A549 (cell line): Measurements from ENCODE around the gene ARHGAP44. TPM values are rescaled to one million over a fixed set of nuclear protein-coding genes. Genes with fewer than 3 reads are reported as not detected.

ENCODE experiments used
- ATAC-seq, 2 experiments: fragments of 200-7000 bp in 1 of 2; fragments of >200 bp in 1 of 2; cut with Nextera tagmentation in 1 of 2; cut with Tn5 transposase in 1 of 2; 3 replicates each; pipeline versions ENCODE4 v1.8.0 to v1.9.1; 2018 to 2020; ENCODE audit warnings: mild to moderate bottlenecking in 1 of 2, moderate library complexity in 1 of 2
- CTCF ChIA-PET: fragments of 300-600 bp; sonication (Branson Sonifier 250); formaldehyde crosslinking; extraction: SDS; loops from one replicate; lab custom pipeline; 2021; ENCODE audit warnings: antibody characterized with exemption, inconsistent platforms; lab: Yijun Ruan, JAX
- POLR2A ChIA-PET: fragments of 350-600 bp; formaldehyde crosslinking; extraction: SDS; loops from one replicate; lab custom pipeline; 2021; ENCODE audit warnings: antibody characterized with exemption, inconsistent platforms; lab: Yijun Ruan, JAX
- DNase-seq, 2 experiments: peaks; one replicate each; pipeline versions ENCODE4 v3.0.0 to v3.0.0-alpha.2; 2011 to 2016; ENCODE audit warnings: low read depth in 1 of 2, low spot score in 1 of 2
- FAIRE-seq: peaks from 2 replicates; lab custom pipeline; 2011; peaks lifted over from hg19 to GRCh38; lab: Jason Lieb, UNC
- H3K27ac ChIP-seq, 2 experiments: fragments of >200 bp; sonication (Bioruptor Twin); formaldehyde crosslinking; 3 replicates each; pipeline ENCODE4 v1.5.1; 2016 to 2017
- H3K4me1 ChIP-seq: fragments of >200 bp; sonication (Bioruptor Twin); formaldehyde crosslinking; 3 replicates; pipeline ENCODE4 v1.6.1; 2016
- H3K4me2 ChIP-seq: fragments of >200 bp; sonication (Bioruptor Twin); formaldehyde crosslinking; 3 replicates; pipeline ENCODE4 v1.6.1; 2016
- H3K4me3 ChIP-seq: fragments of >200 bp; sonication (Bioruptor Twin); formaldehyde crosslinking; 3 replicates; pipeline ENCODE4 v1.5.1; 2016
- H3K9me3 ChIP-seq: fragments of >200 bp; sonication (Bioruptor Twin); formaldehyde crosslinking; 3 replicates; pipeline ENCODE4 v1.6.1; 2016
- ATOH8 ChIP-seq: fragments of 250-450 bp; sonication (Bioruptor Pico); IDR thresholded peaks from 2 replicates; pipeline ENCODE4 v1.5.0; 2020; ENCODE audit warnings: low read depth, mild to moderate bottlenecking, moderate library complexity
- CHD2 ChIP-seq: fragments of 150-350 bp; IDR thresholded peaks from 2 replicates; pipeline ENCODE4 v1.6.1; 2014; ENCODE audit warnings: low read length; ENCODE audit not compliant: partially characterized antibody
- CHD4 ChIP-seq: fragments of 200-600 bp; sonication (generic); IDR thresholded peaks from 2 replicates; pipeline ENCODE4 v1.6.1; 2016; ENCODE audit warnings: antibody characterized with exemption, mild to moderate bottlenecking, borderline replicate concordance
- ESRRA ChIP-seq: fragments of 150-350 bp; IDR thresholded peaks from 2 replicates; pipeline ENCODE4 v1.6.1; 2014; ENCODE audit warnings: mild to moderate bottlenecking, low read length, borderline replicate concordance
- GATA3 ChIP-seq: IDR thresholded peaks from 2 replicates; pipeline ENCODE4 v1.6.1; 2012; ENCODE audit warnings: borderline replicate concordance
- HEYL ChIP-seq: fragments of 250-450 bp; sonication (Bioruptor Pico); IDR thresholded peaks from 2 replicates; pipeline ENCODE4 v1.8.0; 2021; ENCODE audit warnings: mild to moderate bottlenecking, moderate library complexity
- KDM1A ChIP-seq: fragments of 200-600 bp; sonication (generic); IDR thresholded peaks from 2 replicates; pipeline ENCODE4 v1.6.1; 2016; ENCODE audit warnings: low read depth, mild to moderate bottlenecking
- MAFK ChIP-seq: fragments of 450-650 bp; IDR thresholded peaks from 2 replicates; pipeline ENCODE4 v1.6.1; 2014; ENCODE audit not compliant: partially characterized antibody
- MAX ChIP-seq: IDR thresholded peaks from 2 replicates; pipeline ENCODE4 v1.6.1; 2012
- MYC ChIP-seq: IDR thresholded peaks from 2 replicates; pipeline ENCODE4 v1.6.1; 2012; ENCODE audit warnings: mild to moderate bottlenecking, inconsistent platforms, low read length, improper control_type of control experiment, borderline replicate concordance
- NR3C1 ChIP-seq: fragments of >200 bp; sonication (Bioruptor Twin); formaldehyde crosslinking; IDR thresholded peaks from 3 replicates; pipeline ENCODE4 v1.6.1; 2017
- PBX3 ChIP-seq: IDR thresholded peaks from 2 replicates; pipeline ENCODE4 v1.6.1; 2012
- POLR2AphosphoS2 ChIP-seq: conservative IDR thresholded peaks from 2 replicates; pipeline ENCODE4 v1.6.1; 2012; ENCODE audit warnings: low read length, improper control_type of control experiment, inconsistent platforms
- RAD21 ChIP-seq, 2 experiments: fragments of >200 bp in 1 of 2; sonication (Bioruptor Twin) in 1 of 2; formaldehyde crosslinking in 1 of 2; IDR thresholded peaks in 1 of 2; conservative IDR thresholded peaks in 1 of 2; 2 replicates in 1 of 2; 3 replicates in 1 of 2; pipeline ENCODE4 v1.6.1; 2012 to 2018; ENCODE audit warnings: inconsistent platforms in 1 of 2
- REST ChIP-seq: fragments of 200-600 bp; sonication (generic); IDR thresholded peaks from 2 replicates; pipeline ENCODE4 v1.6.1; 2016; ENCODE audit warnings: antibody characterized with exemption, mild to moderate bottlenecking, moderate library complexity
- SMC3 ChIP-seq: fragments of >200 bp; sonication (Bioruptor Twin); formaldehyde crosslinking; IDR thresholded peaks from 3 replicates; pipeline ENCODE4 v1.6.1; 2018; ENCODE audit warnings: inconsistent platforms
- SREBF2 ChIP-seq: fragments of 450-650 bp; IDR thresholded peaks from 2 replicates; pipeline ENCODE4 v1.6.1; 2014; ENCODE audit warnings: mild to moderate bottlenecking, moderate library complexity
- TFCP2L1 ChIP-seq: fragments of 250-450 bp; sonication (Bioruptor Pico); IDR thresholded peaks from 2 replicates; pipeline ENCODE4 v1.5.0; 2021; ENCODE audit warnings: mild to moderate bottlenecking
- ZNF302 ChIP-seq: fragments of 250-450 bp; sonication (Bioruptor Pico); IDR thresholded peaks from 2 replicates; pipeline ENCODE4 v1.9.0; 2021; ENCODE audit warnings: inconsistent platforms, mild to moderate bottlenecking, moderate library complexity
- WGBS: methylation state at CpG from one replicate; pipeline ENCODE4 v1.1.6; 2017; ENCODE audit errors: missing lambda C conversion rate; 5-methylcytosine and 5-hydroxymethylcytosine counted together
- polyA plus RNA-seq, 4 experiments: library from polyadenylated mRNA; depleted of rRNA in 3 of 4; stranded (reverse); fragments of >200 nt; fragmentation: RNase III in 1 of 4; extraction: RNeasy Plus Mini Kit Qiagen cat#74134 plus additional on column Dnase treatment in 1 of 4; gene quantifications; 2 replicates in 3 of 4; 3 replicates in 1 of 4; pipeline ENCODE4 v1.2.3, GENCODE V29; 2011 to 2017
- TF ChIP-seq, protein P1 (sequence below): fragments of 250-450 bp; sonication (Bioruptor Pico); IDR thresholded peaks from 2 replicates; pipeline ENCODE4 v1.5.0; 2021; ENCODE audit warnings: mild to moderate bottlenecking, moderate library complexity, borderline replicate concordance
- TF ChIP-seq, protein P2 (sequence below): fragments of 150-350 bp; IDR thresholded peaks from 2 replicates; pipeline ENCODE4 v1.6.1; 2014; ENCODE audit warnings: low read depth, mild to moderate bottlenecking, low read length
- TF ChIP-seq, protein P3 (sequence below): IDR thresholded peaks from 2 replicates; pipeline ENCODE4 v1.6.1; 2012; ENCODE audit warnings: low read depth, borderline replicate concordance
- TF ChIP-seq, protein P4 (sequence below): fragments of >200 bp; sonication (Bioruptor Twin); formaldehyde crosslinking; IDR thresholded peaks from 3 replicates; pipeline ENCODE4 v1.6.1; 2016

The ARHGAP44 gene
- polyA plus RNA-seq, 2 of the 4 experiments (the other 2 are of a cell fraction): 4.1 to 4.2 TPM

DNA sequence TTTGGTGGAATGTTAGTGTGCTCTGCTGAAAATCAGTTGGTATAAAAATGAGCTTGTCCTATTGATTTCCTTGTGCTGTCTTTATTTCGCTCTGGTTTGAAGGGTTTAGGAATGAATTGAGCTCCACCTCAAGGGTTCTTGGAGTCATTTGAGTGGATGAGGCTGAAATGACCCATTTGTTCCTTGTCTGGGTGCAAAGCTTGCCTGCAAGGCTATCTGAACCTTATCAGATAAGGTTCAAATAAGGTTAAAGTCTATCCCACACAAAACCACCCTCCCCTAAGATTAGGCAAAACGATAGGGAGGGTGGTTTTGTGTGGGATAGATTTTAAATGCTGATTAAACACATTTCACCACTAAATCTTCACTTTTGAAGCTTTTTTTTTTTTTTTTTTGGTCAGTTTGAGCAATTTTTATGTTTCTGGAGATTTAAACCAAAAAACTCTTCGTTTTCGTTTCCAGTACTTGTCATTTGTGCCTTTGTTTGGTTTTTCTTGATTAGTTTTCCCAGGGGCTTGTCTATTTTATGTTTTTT is 62.7 kb downstream of the ARHGAP44 start:
- no peak overlapping the region for H3K27ac ChIP-seq
- TF ChIP-seq MAFK (peak; percentile 67), HEYL (no peak)
- H3K9me3 ChIP-seq: no peaks in the 10 kb centered on the region
- ChIA-PET CTCF (no interaction called here), POLR2A (no interaction called here)
- no peaks in the 10 kb centered on the region for H3K4me1 ChIP-seq
- DNase-seq (no peak), ATAC-seq (no peak), FAIRE-seq (no peak)
- H3K4me2 ChIP-seq: no peak overlapping the region
- no peak overlapping the region for H3K4me3 ChIP-seq
- WGBS: 55% methylated on average over 4 of the region's 4 CpGs

DNA sequence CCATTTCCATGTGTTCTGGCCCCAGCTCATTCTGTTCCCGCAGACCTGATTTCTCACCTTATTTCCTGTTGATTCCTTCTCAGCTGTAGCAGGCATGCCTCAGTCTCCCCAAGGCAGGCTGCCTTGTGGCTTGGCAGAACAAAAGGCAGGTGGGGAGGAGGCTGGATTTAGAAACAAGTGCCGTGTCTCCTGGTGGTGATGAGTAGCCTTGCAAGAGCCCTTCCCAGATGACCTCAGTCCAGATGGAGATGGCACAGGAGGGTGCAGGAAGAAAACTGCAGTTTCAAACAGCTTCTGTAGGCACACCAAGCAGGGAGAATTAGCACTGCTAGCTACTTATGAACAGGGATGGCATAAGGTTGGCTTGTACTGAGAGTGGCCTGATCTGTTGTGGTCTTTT is 64.6 kb downstream of the ARHGAP44 start:
- Histone ChIP-seq H3K9me3 (no peaks in the 10 kb centered on the region), H3K4me3 (no peak overlapping the region), H3K27ac (no peak overlapping the region), H3K4me2 (no peak overlapping the region), H3K4me1 (no peaks in the 10 kb centered on the region)
- POLR2A ChIA-PET: no interaction called here
- WGBS: 65% methylated on average over 2 of the region's 2 CpGs
- CTCF ChIA-PET: interaction anchor here (0.9 to 1.3 kb wide), 2 partner anchors 58 to 63 kb away, joined by 3 read pairs; no protein-coding TSS in a partner anchor
- FAIRE-seq: no peak
- TF ChIP-seq ESRRA (no peak), MAFK (no peak), ATOH8 (CRISPR knock-in tag) (no peak), SMC3 (no peak), POLR2AphosphoS2 (no peak)
- TF ChIP-seq, protein P1, sequence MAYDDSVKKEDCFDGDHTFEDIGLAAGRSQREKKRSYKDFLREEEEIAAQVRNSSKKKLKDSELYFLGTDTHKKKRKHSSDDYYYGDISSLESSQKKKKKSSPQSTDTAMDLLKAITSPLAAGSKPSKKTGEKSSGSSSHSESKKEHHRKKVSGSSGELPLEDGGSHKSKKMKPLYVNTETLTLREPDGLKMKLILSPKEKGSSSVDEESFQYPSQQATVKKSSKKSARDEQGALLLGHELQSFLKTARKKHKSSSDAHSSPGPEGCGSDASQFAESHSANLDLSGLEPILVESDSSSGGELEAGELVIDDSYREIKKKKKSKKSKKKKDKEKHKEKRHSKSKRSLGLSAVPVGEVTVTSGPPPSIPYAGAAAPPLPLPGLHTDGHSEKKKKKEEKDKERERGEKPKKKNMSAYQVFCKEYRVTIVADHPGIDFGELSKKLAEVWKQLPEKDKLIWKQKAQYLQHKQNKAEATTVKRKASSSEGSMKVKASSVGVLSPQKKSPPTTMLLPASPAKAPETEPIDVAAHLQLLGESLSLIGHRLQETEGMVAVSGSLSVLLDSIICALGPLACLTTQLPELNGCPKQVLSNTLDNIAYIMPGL (CRISPR knock-in tag): no peak
- TF ChIP-seq, protein P2, sequence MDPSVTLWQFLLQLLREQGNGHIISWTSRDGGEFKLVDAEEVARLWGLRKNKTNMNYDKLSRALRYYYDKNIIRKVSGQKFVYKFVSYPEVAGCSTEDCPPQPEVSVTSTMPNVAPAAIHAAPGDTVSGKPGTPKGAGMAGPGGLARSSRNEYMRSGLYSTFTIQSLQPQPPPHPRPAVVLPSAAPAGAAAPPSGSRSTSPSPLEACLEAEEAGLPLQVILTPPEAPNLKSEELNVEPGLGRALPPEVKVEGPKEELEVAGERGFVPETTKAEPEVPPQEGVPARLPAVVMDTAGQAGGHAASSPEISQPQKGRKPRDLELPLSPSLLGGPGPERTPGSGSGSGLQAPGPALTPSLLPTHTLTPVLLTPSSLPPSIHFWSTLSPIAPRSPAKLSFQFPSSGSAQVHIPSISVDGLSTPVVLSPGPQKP: no peak
- TF ChIP-seq, protein P3, sequence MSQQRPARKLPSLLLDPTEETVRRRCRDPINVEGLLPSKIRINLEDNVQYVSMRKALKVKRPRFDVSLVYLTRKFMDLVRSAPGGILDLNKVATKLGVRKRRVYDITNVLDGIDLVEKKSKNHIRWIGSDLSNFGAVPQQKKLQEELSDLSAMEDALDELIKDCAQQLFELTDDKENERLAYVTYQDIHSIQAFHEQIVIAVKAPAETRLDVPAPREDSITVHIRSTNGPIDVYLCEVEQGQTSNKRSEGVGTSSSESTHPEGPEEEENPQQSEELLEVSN: no peak
- DNase-seq: peak in 1 of 2 experiments; percentile 7
- ATAC-seq: peak; percentile 54 to 58; a peak in 4 of 6 replicates

GRCh38 chr17:12856416-12856815 is 67.1 kb downstream of the ARHGAP44 start:
- H3K9me3 ChIP-seq: no peaks in the 10 kb centered on the region
- FAIRE-seq (no peak), DNase-seq (no peak), ATAC-seq (no peak)
- H3K4me3 ChIP-seq: no peak overlapping the region
- ChIA-PET POLR2A (no interaction called here), CTCF (no interaction called here)
- no peak overlapping the region for H3K4me2 ChIP-seq
- WGBS: 52% methylated on average over 3 of the region's 3 CpGs
- H3K27ac ChIP-seq: no peak overlapping the region
- H3K4me1 ChIP-seq: no peaks in the 10 kb centered on the region
- TF ChIP-seq SREBF2 (no peak), KDM1A (no peak), CHD2 (no peak), NR3C1 (no peak), MYC (no peak), MAX (no peak), ZNF302 (CRISPR knock-in tag) (no peak), CHD4 (no peak), REST (no peak), TFCP2L1 (no peak), RAD21 (conservative IDR thresholded peaks at IDR 0.05 in 1 of 2, IDR thresholded peaks at IDR 0.05 in 1 of 2) (no peak), GATA3 (no peak), PBX3 (no peak)
- TF ChIP-seq, protein P4, sequence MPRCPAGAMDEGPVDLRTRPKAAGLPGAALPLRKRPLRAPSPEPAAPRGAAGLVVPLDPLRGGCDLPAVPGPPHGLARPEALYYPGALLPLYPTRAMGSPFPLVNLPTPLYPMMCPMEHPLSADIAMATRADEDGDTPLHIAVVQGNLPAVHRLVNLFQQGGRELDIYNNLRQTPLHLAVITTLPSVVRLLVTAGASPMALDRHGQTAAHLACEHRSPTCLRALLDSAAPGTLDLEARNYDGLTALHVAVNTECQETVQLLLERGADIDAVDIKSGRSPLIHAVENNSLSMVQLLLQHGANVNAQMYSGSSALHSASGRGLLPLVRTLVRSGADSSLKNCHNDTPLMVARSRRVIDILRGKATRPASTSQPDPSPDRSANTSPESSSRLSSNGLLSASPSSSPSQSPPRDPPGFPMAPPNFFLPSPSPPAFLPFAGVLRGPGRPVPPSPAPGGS: no peak
